BE2C (cell line): ENCODE data around the gene PC.

Source experiments
- DNase-seq: peaks from one replicate; pipeline ENCODE4 v3.0.0-alpha.2; 2020
- H3K27me3 ChIP-seq: fragments of 250-450 bp; sonication (Bioruptor Pico); 2 replicates; pipeline ENCODE4 v1.5.1; 2020; ENCODE audit warnings: mild to moderate bottlenecking
- H3K36me3 ChIP-seq: fragments of 250-450 bp; sonication (Bioruptor Pico); 2 replicates; pipeline ENCODE4 v1.5.1; 2020; ENCODE audit warnings: mild to moderate bottlenecking
- H3K4me1 ChIP-seq: fragments of 250-450 bp; sonication (Bioruptor Pico); 2 replicates; pipeline ENCODE4 v1.5.1; 2020
- H3K4me3 ChIP-seq: 2 replicates; pipeline ENCODE4 v1.5.1; 2011; ENCODE audit warnings: low read depth, low read length
- H3K9me3 ChIP-seq: fragments of 250-450 bp; sonication (Bioruptor Pico); 2 replicates; pipeline ENCODE4 v1.5.1; 2020
- TF ChIP-seq, protein P1 (sequence below): IDR thresholded peaks from 2 replicates; pipeline ENCODE4 v1.5.1; 2012; ENCODE audit warnings: mild to moderate bottlenecking, low read depth, low read length

The PC gene

GRCh38 chr11:66934950-66935779 lies 23.0 kb downstream of the PC start:
- Histone ChIP-seq H3K27me3 (no peaks in the 10 kb centered on the region), H3K36me3 (no peaks in the 10 kb centered on the region; the same call in 1 of the 2 replicates), H3K4me1 (peaks cover 21% of the 10 kb centered on the region), H3K9me3 (no peaks in the 10 kb centered on the region), H3K4me3 (no peak overlapping the region)
- DNase-seq: no peak
- TF ChIP-seq, protein P1, sequence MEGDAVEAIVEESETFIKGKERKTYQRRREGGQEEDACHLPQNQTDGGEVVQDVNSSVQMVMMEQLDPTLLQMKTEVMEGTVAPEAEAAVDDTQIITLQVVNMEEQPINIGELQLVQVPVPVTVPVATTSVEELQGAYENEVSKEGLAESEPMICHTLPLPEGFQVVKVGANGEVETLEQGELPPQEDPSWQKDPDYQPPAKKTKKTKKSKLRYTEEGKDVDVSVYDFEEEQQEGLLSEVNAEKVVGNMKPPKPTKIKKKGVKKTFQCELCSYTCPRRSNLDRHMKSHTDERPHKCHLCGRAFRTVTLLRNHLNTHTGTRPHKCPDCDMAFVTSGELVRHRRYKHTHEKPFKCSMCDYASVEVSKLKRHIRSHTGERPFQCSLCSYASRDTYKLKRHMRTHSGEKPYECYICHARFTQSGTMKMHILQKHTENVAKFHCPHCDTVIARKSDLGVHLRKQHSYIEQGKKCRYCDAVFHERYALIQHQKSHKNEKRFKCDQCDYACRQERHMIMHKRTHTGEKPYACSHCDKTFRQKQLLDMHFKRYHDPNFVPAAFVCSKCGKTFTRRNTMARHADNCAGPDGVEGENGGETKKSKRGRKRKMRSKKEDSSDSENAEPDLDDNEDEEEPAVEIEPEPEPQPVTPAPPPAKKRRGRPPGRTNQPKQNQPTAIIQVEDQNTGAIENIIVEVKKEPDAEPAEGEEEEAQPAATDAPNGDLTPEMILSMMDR: no peak

- DNase-seq: no peak
- TF ChIP-seq, protein P1: no peak
- H3K4me3 ChIP-seq: no peak overlapping the region
- H3K27me3 ChIP-seq: no peaks in the 10 kb centered on the region
- H3K9me3 ChIP-seq: no peaks in the 10 kb centered on the region; the same call in 1 of the 2 replicates
- peaks cover 24% of the 10 kb centered on the region for H3K4me1 ChIP-seq
- H3K36me3 ChIP-seq: no peaks in the 10 kb centered on the region
Measured at GRCh38 chr11:66933531-66933930, 24.7 kb downstream of the PC start.

DNA sequence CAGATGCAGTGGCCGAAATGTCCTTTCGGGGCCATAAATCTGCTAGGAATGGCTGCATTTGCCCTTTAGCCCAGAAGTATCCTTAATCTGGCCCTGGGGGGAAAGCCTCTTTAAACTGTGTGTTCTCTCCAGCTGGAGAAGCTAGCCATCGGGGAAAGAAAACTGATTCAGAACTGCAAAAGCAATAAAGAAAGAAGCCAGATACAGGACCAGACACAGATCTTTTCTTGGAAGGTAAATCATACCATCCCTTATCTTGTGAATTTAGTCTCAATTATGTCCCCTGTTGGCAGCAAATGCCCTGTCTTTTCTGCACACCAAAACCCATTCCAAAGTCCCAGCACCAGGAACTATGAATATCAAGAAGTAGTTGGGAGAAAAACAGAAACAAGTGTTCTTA lies 25.6 kb downstream of the PC start:
- DNase-seq: no peak
- no peak overlapping the region for H3K4me3 ChIP-seq
- no peaks in the 10 kb centered on the region for H3K36me3 ChIP-seq
- TF ChIP-seq, protein P1: no peak
- H3K9me3 ChIP-seq: no peaks in the 10 kb centered on the region; the same call in 1 of the 2 replicates
- peaks cover 24% of the 10 kb centered on the region for H3K4me1 ChIP-seq
- H3K27me3 ChIP-seq: no peaks in the 10 kb centered on the region

DNA sequence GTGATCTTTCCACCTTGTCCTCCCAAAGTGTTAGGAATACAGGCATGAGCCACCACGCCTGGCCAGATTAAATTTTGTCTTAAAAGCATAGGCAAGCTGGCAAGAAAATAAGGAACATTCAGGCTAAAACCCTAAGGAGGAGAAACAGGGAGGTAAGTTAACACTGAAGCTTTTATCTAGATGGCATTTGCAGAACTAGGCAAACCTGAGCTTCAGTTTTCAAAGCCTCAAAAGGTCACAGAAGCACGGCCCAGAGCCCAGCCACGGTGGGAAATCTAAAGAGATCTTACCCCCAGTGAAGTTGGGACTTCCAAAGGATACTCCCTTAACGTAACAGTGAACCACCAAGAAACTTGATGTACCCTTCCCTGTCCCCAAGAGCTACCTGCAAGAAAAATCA lies 28.4 kb downstream of the PC start:
- TF ChIP-seq, protein P1: no peak
- Histone ChIP-seq H3K9me3 (no peaks in the 10 kb centered on the region; the same call in 1 of the 2 replicates), H3K27me3 (no peaks in the 10 kb centered on the region), H3K4me3 (no peak overlapping the region), H3K4me1 (peaks cover 37% of the 10 kb centered on the region), H3K36me3 (no peaks in the 10 kb centered on the region)
- DNase-seq: no peak

DNA sequence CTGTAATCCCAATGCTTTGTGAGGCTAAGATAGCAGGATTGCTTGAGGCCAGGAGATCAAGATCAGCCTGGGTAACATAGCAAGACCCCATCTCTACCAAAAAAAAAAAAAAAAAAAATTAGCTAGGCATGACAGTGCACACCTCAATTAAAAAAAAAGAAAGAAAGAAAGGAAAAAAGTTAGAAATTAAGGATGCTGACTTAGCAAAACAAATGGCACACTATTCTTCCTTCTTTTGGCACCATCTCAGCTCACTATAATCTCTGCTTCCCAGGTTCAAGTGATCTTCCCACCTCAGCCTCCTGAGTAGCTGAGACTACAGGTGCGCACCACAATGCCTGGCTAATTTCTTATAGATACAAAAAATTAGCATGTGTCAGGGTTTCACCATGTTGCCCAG lies 33.9 kb downstream of the PC start:
- TF ChIP-seq, protein P1: no peak
- H3K4me3 ChIP-seq: no peak overlapping the region
- no peaks in the 10 kb centered on the region for H3K27me3 ChIP-seq
- no peaks in the 10 kb centered on the region; the same call in none of the 2 replicates for H3K36me3 ChIP-seq
- H3K4me1 ChIP-seq: peaks cover 22% of the 10 kb centered on the region
- no peak for DNase-seq
- H3K9me3 ChIP-seq: no peaks in the 10 kb centered on the region; the same call in 1 of the 2 replicates

DNA sequence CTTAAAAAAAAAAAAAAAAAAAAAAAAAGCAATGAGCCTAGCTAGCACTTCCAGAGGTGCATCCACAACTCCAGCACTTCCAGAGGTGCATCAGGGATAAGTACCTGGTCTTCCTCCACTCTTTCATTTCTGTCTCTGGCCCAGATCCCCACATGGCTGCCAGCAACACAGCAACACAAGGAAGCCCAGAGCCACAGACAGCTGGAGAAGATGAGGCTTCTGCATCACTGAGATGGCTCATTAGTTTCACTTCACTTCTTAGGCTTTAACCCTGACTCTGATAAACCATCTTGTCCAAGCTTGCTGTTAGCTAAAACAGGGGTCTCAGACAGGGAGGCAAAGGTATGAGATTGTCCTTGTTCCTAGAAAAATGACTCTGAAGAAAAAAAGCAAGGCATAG lies 35.6 kb downstream of the PC start:
- TF ChIP-seq, protein P1: no peak
- Histone ChIP-seq H3K4me1 (peaks cover 19% of the 10 kb centered on the region), H3K36me3 (no peaks in the 10 kb centered on the region; the same call in none of the 2 replicates), H3K27me3 (no peaks in the 10 kb centered on the region), H3K4me3 (no peak overlapping the region), H3K9me3 (no peaks in the 10 kb centered on the region; the same call in 1 of the 2 replicates)
- no peak for DNase-seq
